ENCODE measurements around the gene ITGA11.
A peak's percentile ranks its signal among the peaks of the same experiment; 100 is the strongest.

DNA sequence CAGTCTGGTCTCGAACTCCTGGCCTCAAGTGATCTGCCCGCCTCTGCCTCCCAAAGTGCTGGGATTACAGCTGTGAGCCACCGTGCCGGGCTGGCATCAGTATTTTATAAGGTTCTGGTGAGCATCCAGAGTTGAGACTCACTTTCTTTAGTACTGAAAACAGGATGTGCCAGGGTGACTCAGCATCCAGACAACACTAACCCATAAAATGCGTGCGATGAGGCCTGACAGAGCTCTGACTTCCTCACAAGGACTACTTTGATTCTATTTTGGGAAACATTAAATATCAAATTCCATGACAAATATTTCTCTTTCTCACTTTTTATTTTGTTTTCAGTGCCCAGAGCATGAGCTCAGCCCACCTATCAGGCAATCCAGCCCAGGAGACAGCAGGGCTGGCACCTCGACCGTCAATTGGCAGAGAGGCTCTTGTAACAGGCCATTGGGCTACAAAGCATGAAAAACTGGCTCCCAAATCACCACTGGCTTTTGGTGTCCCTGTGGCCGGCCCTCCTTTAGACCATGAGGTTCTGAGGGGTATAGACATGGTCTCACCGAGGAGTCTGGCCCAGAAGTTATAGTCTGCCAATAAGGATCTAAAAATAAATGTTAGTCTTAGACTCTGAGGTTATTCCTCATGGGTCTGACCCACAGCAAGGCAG, 79.4 kb downstream of the ITGA11 start:
- no peak for TF ChIP-seq ELF1 (CRISPR knock-in tag; IDR thresholded peaks at IDR 0.05)
- no peak for TF ChIP-seq YY1 (IDR thresholded peaks at IDR 0.05; ENCODE audit: insufficient read depth, insufficient replicate concordance, low read depth, low read length)
- no peak for TF ChIP-seq CHD2 (IDR thresholded peaks at IDR 0.05; ENCODE audit: low read depth, low read length)
- no peak for TF ChIP-seq NFIC (IDR thresholded peaks at IDR 0.05; ENCODE audit: low read length)
- no peak for TF ChIP-seq HDAC1 (CRISPR knock-in tag; IDR thresholded peaks at IDR 0.05)
- no peak for TF ChIP-seq CBX1 (IDR thresholded peaks at IDR 0.05; ENCODE audit: low read depth)
- no peak for TF ChIP-seq ZBTB7A (CRISPR knock-in tag; IDR thresholded peaks at IDR 0.05)
- TF ChIP-seq CEBPG (CRISPR knock-in tag; IDR thresholded peaks at IDR 0.05), result no peak
- TF ChIP-seq NFE2L2 (IDR thresholded peaks at IDR 0.05; ENCODE audit: low read length), result peak; percentile 7; the same call in 1 of the 2 replicates
- TF ChIP-seq, protein P1, sequence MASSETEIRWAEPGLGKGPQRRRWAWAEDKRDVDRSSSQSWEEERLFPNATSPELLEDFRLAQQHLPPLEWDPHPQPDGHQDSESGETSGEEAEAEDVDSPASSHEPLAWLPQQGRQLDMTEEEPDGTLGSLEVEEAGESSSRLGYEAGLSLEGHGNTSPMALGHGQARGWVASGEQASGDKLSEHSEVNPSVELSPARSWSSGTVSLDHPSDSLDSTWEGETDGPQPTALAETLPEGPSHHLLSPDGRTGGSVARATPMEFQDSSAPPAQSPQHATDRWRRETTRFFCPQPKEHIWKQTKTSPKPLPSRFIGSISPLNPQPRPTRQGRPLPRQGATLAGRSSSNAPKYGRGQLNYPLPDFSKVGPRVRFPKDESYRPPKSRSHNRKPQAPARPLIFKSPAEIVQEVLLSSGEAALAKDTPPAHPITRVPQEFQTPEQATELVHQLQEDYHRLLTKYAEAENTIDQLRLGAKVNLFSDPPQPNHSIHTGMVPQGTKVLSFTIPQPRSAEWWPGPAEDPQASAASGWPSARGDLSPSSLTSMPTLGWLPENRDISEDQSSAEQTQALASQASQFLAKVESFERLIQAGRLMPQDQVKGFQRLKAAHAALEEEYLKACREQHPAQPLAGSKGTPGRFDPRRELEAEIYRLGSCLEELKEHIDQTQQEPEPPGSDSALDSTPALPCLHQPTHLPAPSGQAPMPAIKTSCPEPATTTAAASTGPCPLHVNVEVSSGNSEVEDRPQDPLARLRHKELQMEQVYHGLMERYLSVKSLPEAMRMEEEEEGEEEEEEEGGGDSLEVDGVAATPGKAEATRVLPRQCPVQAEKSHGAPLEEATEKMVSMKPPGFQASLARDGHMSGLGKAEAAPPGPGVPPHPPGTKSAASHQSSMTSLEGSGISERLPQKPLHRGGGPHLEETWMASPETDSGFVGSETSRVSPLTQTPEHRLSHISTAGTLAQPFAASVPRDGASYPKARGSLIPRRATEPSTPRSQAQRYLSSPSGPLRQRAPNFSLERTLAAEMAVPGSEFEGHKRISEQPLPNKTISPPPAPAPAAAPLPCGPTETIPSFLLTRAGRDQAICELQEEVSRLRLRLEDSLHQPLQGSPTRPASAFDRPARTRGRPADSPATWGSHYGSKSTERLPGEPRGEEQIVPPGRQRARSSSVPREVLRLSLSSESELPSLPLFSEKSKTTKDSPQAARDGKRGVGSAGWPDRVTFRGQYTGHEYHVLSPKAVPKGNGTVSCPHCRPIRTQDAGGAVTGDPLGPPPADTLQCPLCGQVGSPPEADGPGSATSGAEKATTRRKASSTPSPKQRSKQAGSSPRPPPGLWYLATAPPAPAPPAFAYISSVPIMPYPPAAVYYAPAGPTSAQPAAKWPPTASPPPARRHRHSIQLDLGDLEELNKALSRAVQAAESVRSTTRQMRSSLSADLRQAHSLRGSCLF (CRISPR knock-in tag; IDR thresholded peaks at IDR 0.05; ENCODE audit: borderline replicate concordance), result no peak
- TF ChIP-seq, protein P2, sequence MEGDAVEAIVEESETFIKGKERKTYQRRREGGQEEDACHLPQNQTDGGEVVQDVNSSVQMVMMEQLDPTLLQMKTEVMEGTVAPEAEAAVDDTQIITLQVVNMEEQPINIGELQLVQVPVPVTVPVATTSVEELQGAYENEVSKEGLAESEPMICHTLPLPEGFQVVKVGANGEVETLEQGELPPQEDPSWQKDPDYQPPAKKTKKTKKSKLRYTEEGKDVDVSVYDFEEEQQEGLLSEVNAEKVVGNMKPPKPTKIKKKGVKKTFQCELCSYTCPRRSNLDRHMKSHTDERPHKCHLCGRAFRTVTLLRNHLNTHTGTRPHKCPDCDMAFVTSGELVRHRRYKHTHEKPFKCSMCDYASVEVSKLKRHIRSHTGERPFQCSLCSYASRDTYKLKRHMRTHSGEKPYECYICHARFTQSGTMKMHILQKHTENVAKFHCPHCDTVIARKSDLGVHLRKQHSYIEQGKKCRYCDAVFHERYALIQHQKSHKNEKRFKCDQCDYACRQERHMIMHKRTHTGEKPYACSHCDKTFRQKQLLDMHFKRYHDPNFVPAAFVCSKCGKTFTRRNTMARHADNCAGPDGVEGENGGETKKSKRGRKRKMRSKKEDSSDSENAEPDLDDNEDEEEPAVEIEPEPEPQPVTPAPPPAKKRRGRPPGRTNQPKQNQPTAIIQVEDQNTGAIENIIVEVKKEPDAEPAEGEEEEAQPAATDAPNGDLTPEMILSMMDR (CRISPR knock-in tag; IDR thresholded peaks at IDR 0.05), result no peak
- no peak for TF ChIP-seq PHF20 (CRISPR knock-in tag; IDR thresholded peaks at IDR 0.05)
- no peak for TF ChIP-seq ATF7 (IDR thresholded peaks at IDR 0.05)
- TF ChIP-seq ATF7 (CRISPR knock-in tag; IDR thresholded peaks at IDR 0.05), result no peak
